NCI-H446 (cell line): ENCODE results near the gene TCF23.
A peak's percentile ranks its signal among the peaks of the same experiment; 100 is the strongest.

Experiments
- DNase-seq, 2 experiments: peaks; one replicate each; lab custom pipeline; 2025; lab: John Stamatoyannopoulos, UW

Gene TCF23

GRCh38 chr2:27128668-27129571, 19.9 kb upstream of the TCF23 start:
- no peak for DNase-seq

- no peak for DNase-seq
These were observed 18.4 kb upstream of the TCF23 start for GRCh38 chr2:27130396-27130795.

- no peak for DNase-seq
These were observed 17.4 kb upstream of the TCF23 start for GRCh38 chr2:27131429-27131828.

GRCh38 chr2:27133195-27133875, 15.5 kb upstream of the TCF23 start:
- DNase-seq: peak in 1 of 2 experiments; percentile 30

- DNase-seq: peak; percentile 92 to 98
These were observed 14.7 kb upstream of the TCF23 start, which contains the start of gene PREB for GRCh38 chr2:27133905-27134780. Gene PREB, minus strand, starts transcription at chr2:27134636. Its CDS starts 215 bp downstream, at chr2:27134421.

GRCh38 chr2:27134781-27135477, 13.9 kb upstream of the TCF23 start:
- no peak for DNase-seq

GRCh38 chr2:27135478-27135955, 13.3 kb upstream of the TCF23 start:
- DNase-seq: no peak

GRCh38 chr2:27136751-27137150, 12.1 kb upstream of the TCF23 start:
- DNase-seq: no peak

GRCh38 chr2:27137322-27137935, 11.4 kb upstream of the TCF23 start:
- DNase-seq: no peak

GRCh38 chr2:27138111-27138510, 10.7 kb upstream of the TCF23 start:
- no peak for DNase-seq

- DNase-seq: no peak
These were observed 9.5 kb upstream of the TCF23 start, which contains the start of gene PRR30 for GRCh38 chr2:27139310-27139709. Gene PRR30, minus strand, starts transcription at chr2:27139410. Its CDS starts 1,081 bp downstream, at chr2:27138329.

GRCh38 chr2:27143285-27143684, 5.5 kb upstream of the TCF23 start:
- DNase-seq: no peak

GRCh38 chr2:27145682-27146081, 3.1 kb upstream of the TCF23 start:
- DNase-seq: no peak

- no peak for DNase-seq
These were observed 869 bp upstream of the TCF23 start for GRCh38 chr2:27147935-27148334.

- DNase-seq: no peak
These were observed 984 bp downstream of the TCF23 start for GRCh38 chr2:27149570-27150405.

- no peak for DNase-seq
These were observed 1.9 kb downstream of the TCF23 start for GRCh38 chr2:27150639-27151230.

- no peak for DNase-seq
These were observed 3.4 kb downstream of the TCF23 start for GRCh38 chr2:27152102-27152795.

GRCh38 chr2:27152796-27153464, 4.1 kb downstream of the TCF23 start:
- no peak for DNase-seq
